Spleen (tissue), 7 donors: ENCODE data around the gene MRPL19.

Experiments
- CTCF ChIP-seq, 11 experiments: fragments of 200-600 bp in 7 of 11; fragments of 450-650 bp in 4 of 11; sonication (generic) in 4 of 11; IDR thresholded peaks in 8 of 11; conservative IDR thresholded peaks in 3 of 11; 1 replicate in 7 of 11; 2 replicates in 4 of 11; pipeline versions ENCODE4 v1.4.0 to v1.8.0; 2016 to 2021; ENCODE audit warnings: antibody characterized with exemption in 11 of 11, inconsistent platforms in 4 of 11, mild to moderate bottlenecking in 1 of 11
- POLR2A ChIP-seq, 3 donors: fragments of 450-650 bp; IDR thresholded peaks; one replicate each; pipeline ENCODE4 v1.5.1; 2017; ENCODE audit warnings: antibody characterized with exemption in 3 of 3, mild to moderate bottlenecking in 1 of 3
- POLR2AphosphoS5 ChIP-seq, 3 donors: sonication (generic); formaldehyde crosslinking; IDR thresholded peaks; one replicate each; pipeline ENCODE4 v1.5.1; 2017; ENCODE audit warnings: antibody characterized with exemption in 3 of 3
- donor health status: DM: no; HTN: no; CAD: no; lungs with moderate emphysema.
- donor health status: DM: no; HTN: no; CAD: no.
- donor health status: DM: no; HTN: no; CAD: no.

DNA sequence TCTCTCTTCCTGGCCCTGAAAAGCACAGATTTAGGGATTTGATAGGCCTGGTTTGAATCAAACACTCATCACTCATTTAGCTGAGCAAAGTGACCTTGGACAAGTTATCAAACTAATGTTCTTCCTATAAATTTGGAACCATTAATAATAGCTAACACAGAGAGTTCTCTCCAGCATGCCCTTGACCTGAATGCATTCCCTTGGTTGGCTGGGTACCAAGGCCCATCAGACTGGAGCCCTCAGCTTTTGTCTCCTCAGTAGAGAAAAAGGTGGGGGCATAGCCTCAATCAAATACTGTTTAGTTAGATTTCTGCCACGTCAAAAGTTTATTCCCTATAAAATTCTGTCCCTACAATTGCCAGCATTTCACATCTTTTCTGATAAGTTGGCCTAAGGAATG, 13.8 kb upstream of the MRPL19 start:
- no peak for TF ChIP-seq CTCF (IDR thresholded peaks at IDR 0.05 in 8 of 11, conservative IDR thresholded peaks at IDR 0.05 in 3 of 11)
- TF ChIP-seq POLR2AphosphoS5 (IDR thresholded peaks at IDR 0.05) = no peak
- TF ChIP-seq POLR2A (IDR thresholded peaks at IDR 0.05) = no peak
